Immature natural killer cell (primary cell): ENCODE results near the gene USP8. TPM values are rescaled to one million over a fixed set of nuclear protein-coding genes. Genes with fewer than 3 reads are reported as not detected.
"Not testable (repeated sequence)": the region's sequence is repeated elsewhere in the genome, so short reads cannot be mapped to it uniquely, and the experiment has no call there.

Experiments used
- DNase-seq, 3 donors: peaks; one replicate each; pipeline ENCODE4 v3.0.0; 2022; ENCODE audit warnings: mixed read lengths in 1 of 3
- H3K27ac Mint-ChIP-seq, 6 donors: one replicate each; pipeline ENCODE4 v1.8.0; 2020; ENCODE audit warnings: mixed read lengths in 6 of 6, mild to moderate bottlenecking in 5 of 6, inconsistent platforms in 4 of 6, moderate library complexity in 3 of 6
- H3K27me3 Mint-ChIP-seq, 3 donors: one replicate each; pipeline ENCODE4 v1.8.0; 2020 to 2021; ENCODE audit warnings: low read depth in 3 of 3, mild to moderate bottlenecking in 3 of 3, mixed read lengths in 3 of 3, moderate library complexity in 3 of 3, inconsistent platforms in 1 of 3
- H3K36me3 Mint-ChIP-seq, 3 donors: one replicate each; pipeline ENCODE4 v1.8.0; 2020; ENCODE audit warnings: mixed read lengths in 3 of 3, inconsistent platforms in 2 of 3, mild to moderate bottlenecking in 2 of 3
- H3K4me1 Mint-ChIP-seq, 2 donors: one replicate each; pipeline ENCODE4 v1.8.0; 2020; ENCODE audit warnings: inconsistent platforms in 2 of 2, mild to moderate bottlenecking in 2 of 2, mixed read lengths in 2 of 2, moderate library complexity in 1 of 2
- H3K4me3 Mint-ChIP-seq, 5 donors: one replicate each; pipeline ENCODE4 v1.8.0; 2020; ENCODE audit warnings: mild to moderate bottlenecking in 5 of 5, mixed read lengths in 5 of 5, inconsistent platforms in 3 of 5, moderate library complexity in 3 of 5
- H3K9me3 Mint-ChIP-seq, 6 donors: one replicate each; pipeline ENCODE4 v1.8.0; 2020; ENCODE audit warnings: mild to moderate bottlenecking in 6 of 6, mixed read lengths in 6 of 6, inconsistent platforms in 4 of 6, moderate library complexity in 3 of 6
- polyA plus RNA-seq, 3 donors: library from polyadenylated mRNA; unstranded; fragments of 300-500 nt; fragmentation: Illumina TruSeq; gene quantifications; one replicate each; pipeline ENCODE4 v1.2.3, GENCODE V29; 2021

The USP8 gene
- polyA plus RNA-seq: 10 to 100 TPM; 18.0 to 52.8 (median 26.8) TPM

GRCh38 chr15:50424066-50424890 is at the start of gene USP8:
TSS of gene USP8 (plus strand) at chr15:50424405. CDS start at chr15:50439074, 14,669 bp downstream.
- peak within 1 kb of the TSS; percentile 93 to 100 (median 98) for H3K27ac Mint-ChIP-seq
- peak; percentile 94 for DNase-seq
- no peaks in the 10 kb centered on the region for H3K36me3 Mint-ChIP-seq
- peak within 1 kb of the TSS; percentile 94 to 100 (median 97) for H3K4me3 Mint-ChIP-seq
- H3K27me3 Mint-ChIP-seq: peaks cover 3 to 12% (median 10%) of the 10 kb centered on the region in 3 donors
- H3K9me3 Mint-ChIP-seq: no peaks in the 10 kb centered on the region
- peaks cover 43 to 52% of the 10 kb centered on the region in 2 donors for H3K4me1 Mint-ChIP-seq

GRCh38 chr15:50377867-50378751 is 46.1 kb upstream of the USP8 start:
- H3K4me1 Mint-ChIP-seq: no peaks in the 10 kb centered on the region
- H3K27ac Mint-ChIP-seq: no peak overlapping the region
- DNase-seq: no peak
- peaks cover 0 to 4% (median 2%) of the 10 kb centered on the region in 3 donors for H3K27me3 Mint-ChIP-seq
- no peak overlapping the region for H3K4me3 Mint-ChIP-seq
- peaks cover 0 to 3% (median 0%) of the 10 kb centered on the region in 3 donors for H3K36me3 Mint-ChIP-seq
- no peaks in the 10 kb centered on the region for H3K9me3 Mint-ChIP-seq

- Mint-ChIP-seq H3K4me3 (no peak overlapping the region), H3K27ac (no peak overlapping the region), H3K27me3 (peaks cover 0 to 4% (median 2%) of the 10 kb centered on the region in 3 donors), H3K9me3 (no peaks in the 10 kb centered on the region), H3K4me1 (no peaks in the 10 kb centered on the region), H3K36me3 (peaks cover 0 to 3% (median 0%) of the 10 kb centered on the region in 3 donors)
- DNase-seq: no peak
Observed at GRCh38 chr15:50378776-50379175, 45.4 kb upstream of the USP8 start.

- not testable (repeated sequence) for DNase-seq, H3K9me3 Mint-ChIP-seq, H3K4me1 Mint-ChIP-seq, H3K27me3 Mint-ChIP-seq, H3K4me3 Mint-ChIP-seq, H3K36me3 Mint-ChIP-seq, H3K27ac Mint-ChIP-seq
Observed at GRCh38 chr15:50379413-50379812, 44.8 kb upstream of the USP8 start.

- Mint-ChIP-seq H3K9me3 (no peaks in the 10 kb centered on the region), H3K4me3 (no peak overlapping the region)
Observed at GRCh38 chr15:50380089-50380488, 44.1 kb upstream of the USP8 start.

GRCh38 chr15:50381438-50381837 is 42.8 kb upstream of the USP8 start:
- Mint-ChIP-seq H3K36me3 (peaks cover 0 to 3% (median 0%) of the 10 kb centered on the region in 3 donors), H3K4me1 (no peaks in the 10 kb centered on the region)

More at GRCh38 chr15:50380089-50380488, 44.1 kb upstream of the USP8 start:
- no peak for DNase-seq
- H3K4me1 Mint-ChIP-seq: no peaks in the 10 kb centered on the region
- no peak overlapping the region for H3K27ac Mint-ChIP-seq
- H3K36me3 Mint-ChIP-seq: peaks cover 0 to 3% (median 0%) of the 10 kb centered on the region in 3 donors
- peaks cover 2 to 3% (median 2%) of the 10 kb centered on the region in 3 donors for H3K27me3 Mint-ChIP-seq

GRCh38 chr15:50382408-50382807 is 41.8 kb upstream of the USP8 start:
- not testable (repeated sequence) for H3K4me3 Mint-ChIP-seq, H3K27me3 Mint-ChIP-seq, DNase-seq, H3K9me3 Mint-ChIP-seq, H3K36me3 Mint-ChIP-seq, H3K4me1 Mint-ChIP-seq
- H3K27ac Mint-ChIP-seq: peak overlapping the region in 1 of 6 donors; percentile 31

More at GRCh38 chr15:50381438-50381837, 42.8 kb upstream of the USP8 start:
- Mint-ChIP-seq H3K9me3 (no peaks in the 10 kb centered on the region), H3K27me3 (peaks cover 2 to 4% (median 3%) of the 10 kb centered on the region in 3 donors), H3K27ac (no peak overlapping the region), H3K4me3 (no peak overlapping the region)
- no peak for DNase-seq

GRCh38 chr15:50390554-50391264 is 33.5 kb upstream of the USP8 start:
- no peak for DNase-seq
- H3K36me3 Mint-ChIP-seq: no peaks in the 10 kb centered on the region
- H3K4me1 Mint-ChIP-seq: no peaks in the 10 kb centered on the region
- no peaks in the 10 kb centered on the region for H3K9me3 Mint-ChIP-seq
- peak overlapping the region in 1 of 6 donors; percentile 19 for H3K27ac Mint-ChIP-seq
- H3K4me3 Mint-ChIP-seq: no peak overlapping the region
- peaks cover 0 to 1% (median 0%) of the 10 kb centered on the region in 3 donors for H3K27me3 Mint-ChIP-seq

- not testable (repeated sequence) for H3K9me3 Mint-ChIP-seq, H3K4me1 Mint-ChIP-seq, H3K27me3 Mint-ChIP-seq, DNase-seq, H3K4me3 Mint-ChIP-seq, H3K27ac Mint-ChIP-seq, H3K36me3 Mint-ChIP-seq
Observed at GRCh38 chr15:50391561-50391960, 32.6 kb upstream of the USP8 start.

- Mint-ChIP-seq H3K4me1 (no peaks in the 10 kb centered on the region), H3K36me3 (peaks cover 0 to 4% (median 0%) of the 10 kb centered on the region in 3 donors), H3K9me3 (no peaks in the 10 kb centered on the region), H3K4me3 (no peak overlapping the region), H3K27ac (no peak overlapping the region), H3K27me3 (peaks cover 0 to 4% (median 0%) of the 10 kb centered on the region in 3 donors)
- DNase-seq: no peak
Observed at GRCh38 chr15:50411870-50412269, 12.3 kb upstream of the USP8 start.

GRCh38 chr15:50414624-50415023 is 9.6 kb upstream of the USP8 start:
- no peaks in the 10 kb centered on the region for H3K9me3 Mint-ChIP-seq
- H3K27ac Mint-ChIP-seq: no peak overlapping the region
- peaks cover 0 to 4% (median 0%) of the 10 kb centered on the region in 3 donors for H3K27me3 Mint-ChIP-seq
- DNase-seq: no peak
- no peak overlapping the region for H3K4me3 Mint-ChIP-seq
- peaks cover 0 to 4% (median 0%) of the 10 kb centered on the region in 3 donors for H3K36me3 Mint-ChIP-seq
- H3K4me1 Mint-ChIP-seq: no peaks in the 10 kb centered on the region

- H3K27ac Mint-ChIP-seq: no peak overlapping the region
- DNase-seq: no peak
- no peaks in the 10 kb centered on the region for H3K9me3 Mint-ChIP-seq
- peaks cover 0 to 4% (median 0%) of the 10 kb centered on the region in 3 donors for H3K27me3 Mint-ChIP-seq
- H3K36me3 Mint-ChIP-seq: peaks cover 0 to 4% (median 0%) of the 10 kb centered on the region in 3 donors
- no peak overlapping the region for H3K4me3 Mint-ChIP-seq
- H3K4me1 Mint-ChIP-seq: no peaks in the 10 kb centered on the region
Observed at GRCh38 chr15:50415752-50416404, 8.3 kb upstream of the USP8 start.

GRCh38 chr15:50416890-50417289 is 7.3 kb upstream of the USP8 start:
- no peak for DNase-seq
- peaks cover 0 to 4% (median 0%) of the 10 kb centered on the region in 3 donors for H3K36me3 Mint-ChIP-seq
- no peak overlapping the region for H3K27ac Mint-ChIP-seq
- H3K9me3 Mint-ChIP-seq: no peaks in the 10 kb centered on the region
- no peaks in the 10 kb centered on the region for H3K4me1 Mint-ChIP-seq
- peaks cover 0 to 4% (median 0%) of the 10 kb centered on the region in 3 donors for H3K27me3 Mint-ChIP-seq
- no peak overlapping the region for H3K4me3 Mint-ChIP-seq
